NCI-H1105 treated with DMSO at 0.1 percent for 48 hours (cell line): ENCODE data around the gene HELZ.
"Not testable (repeated sequence)": the region's sequence is repeated elsewhere in the genome, so short reads cannot be mapped to it uniquely, and the experiment has no call there.

Source experiments
- DNase-seq: peaks from one replicate; lab custom pipeline; 2025; lab: John Stamatoyannopoulos, UW

HELZ gene

GRCh38 chr17:67139784-67140665 lies 105.0 kb downstream of the HELZ start:
- no peak for DNase-seq

GRCh38 chr17:67139289-67139688 lies 105.7 kb downstream of the HELZ start:
- DNase-seq: no peak

DNA sequence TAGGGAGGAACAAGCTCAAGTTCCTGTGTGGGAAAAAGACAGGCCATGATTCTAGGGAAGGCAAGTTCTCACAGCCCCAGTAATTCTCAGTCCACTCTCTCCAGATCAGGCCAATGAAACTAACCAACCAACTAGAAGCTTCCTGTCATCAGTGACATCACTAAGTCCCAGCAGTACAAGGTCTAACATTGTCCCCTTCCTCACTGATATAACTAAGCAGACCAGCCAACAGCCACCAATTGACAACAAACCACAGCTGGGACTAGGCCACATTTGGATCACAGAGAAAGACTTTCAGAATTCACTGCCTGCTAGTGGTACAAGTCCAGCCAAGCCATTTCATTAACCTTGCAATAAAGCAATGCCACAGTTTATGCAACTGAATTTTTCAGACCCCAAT lies 106.6 kb downstream of the HELZ start:
- DNase-seq: no peak

DNA sequence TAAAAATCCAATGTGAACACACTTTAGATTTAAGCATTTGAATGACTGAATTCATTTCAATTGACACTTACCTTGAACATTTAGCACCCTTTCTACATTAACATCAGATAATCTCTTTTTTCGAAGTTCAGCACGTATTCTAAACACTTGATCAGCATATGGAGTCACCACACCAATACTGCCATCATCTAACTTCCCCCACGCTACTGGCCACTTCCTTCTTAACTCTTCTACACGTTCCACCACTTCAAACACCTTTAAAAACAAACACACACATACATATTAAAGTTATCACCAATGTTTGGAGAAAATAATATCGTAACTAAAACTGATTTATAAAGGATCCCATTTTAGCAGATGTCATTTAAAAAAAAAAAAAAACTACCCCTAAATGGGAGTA lies 107.1 kb downstream of the HELZ start:
- no peak for DNase-seq

GRCh38 chr17:67137026-67137370 lies 108.0 kb downstream of the HELZ start:
- DNase-seq: no peak

DNA sequence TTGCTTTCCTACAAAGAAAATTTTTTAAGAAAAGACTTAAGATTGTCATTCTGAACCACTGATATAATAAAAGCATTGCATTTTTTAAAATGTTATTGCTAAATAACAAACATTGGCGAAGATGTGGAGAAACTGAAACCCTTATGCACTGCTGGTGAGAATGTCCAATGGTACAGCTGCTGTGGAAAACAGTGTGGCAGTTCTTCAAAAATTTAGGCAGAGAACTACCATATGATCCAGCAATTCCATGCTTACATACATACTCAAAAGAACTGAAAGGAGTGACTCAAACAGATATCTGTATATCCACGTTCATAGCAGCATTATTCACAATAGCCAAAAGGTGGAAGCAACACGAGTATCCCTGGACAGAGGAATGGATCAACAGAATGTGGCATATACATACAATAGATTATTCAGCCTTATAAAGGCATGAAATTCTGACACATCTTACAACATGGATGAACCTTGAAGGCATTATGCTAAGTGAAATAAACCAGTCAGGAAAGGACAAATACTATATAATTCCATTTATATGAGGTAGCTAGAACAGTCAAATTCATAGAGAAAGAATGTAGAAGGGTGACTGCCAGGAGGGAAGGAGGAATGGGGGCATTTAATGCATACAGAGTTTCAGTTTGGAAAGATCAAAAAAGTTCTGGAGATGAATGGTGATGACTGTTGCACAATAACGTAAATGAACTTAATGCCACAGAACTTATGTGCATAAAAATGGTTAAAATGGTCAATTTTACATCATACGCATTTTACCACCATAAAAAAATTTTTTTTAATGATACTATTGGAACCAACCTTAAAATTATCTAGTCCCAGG lies 108.6 kb downstream of the HELZ start:
- DNase-seq: no peak

DNA sequence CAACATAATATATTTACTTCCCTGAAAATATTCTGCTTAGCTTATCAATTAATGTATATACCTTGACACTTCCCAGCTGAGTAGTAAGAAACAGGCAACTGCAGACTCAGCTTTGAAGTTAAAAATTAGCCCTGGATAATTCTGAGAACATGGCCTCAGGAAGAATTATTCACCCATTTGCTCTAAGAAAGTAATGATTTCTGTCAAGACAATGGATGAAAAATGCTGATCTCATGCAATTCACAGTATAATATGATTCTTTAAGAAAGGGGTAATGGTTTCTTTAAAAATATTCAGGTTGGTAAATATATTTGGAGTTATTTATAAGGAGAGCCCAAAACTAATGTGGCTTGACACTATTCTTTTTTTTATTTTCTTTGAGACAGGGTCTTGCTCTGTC lies 111.8 kb downstream of the HELZ start:
- DNase-seq: no peak

DNA sequence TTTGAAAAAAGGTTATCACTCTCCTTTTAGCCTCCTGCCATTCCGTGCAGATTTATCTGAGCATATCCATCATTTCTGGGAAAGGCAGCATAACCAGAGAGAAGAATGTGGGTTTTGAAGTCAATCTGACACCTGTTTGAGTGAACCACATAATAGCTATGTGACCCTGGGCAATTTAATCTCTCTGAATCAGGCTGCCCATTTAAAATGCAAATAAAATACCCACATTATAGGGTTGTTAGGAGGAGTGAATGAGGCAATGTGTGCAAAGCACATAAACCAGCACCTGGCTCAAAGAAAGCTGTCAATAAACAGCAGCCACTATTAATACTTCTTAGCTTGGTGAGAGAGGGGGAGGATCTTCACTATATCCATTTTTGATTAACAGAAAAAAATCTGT lies 112.6 kb downstream of the HELZ start:
- DNase-seq: peak; percentile 62

DNA sequence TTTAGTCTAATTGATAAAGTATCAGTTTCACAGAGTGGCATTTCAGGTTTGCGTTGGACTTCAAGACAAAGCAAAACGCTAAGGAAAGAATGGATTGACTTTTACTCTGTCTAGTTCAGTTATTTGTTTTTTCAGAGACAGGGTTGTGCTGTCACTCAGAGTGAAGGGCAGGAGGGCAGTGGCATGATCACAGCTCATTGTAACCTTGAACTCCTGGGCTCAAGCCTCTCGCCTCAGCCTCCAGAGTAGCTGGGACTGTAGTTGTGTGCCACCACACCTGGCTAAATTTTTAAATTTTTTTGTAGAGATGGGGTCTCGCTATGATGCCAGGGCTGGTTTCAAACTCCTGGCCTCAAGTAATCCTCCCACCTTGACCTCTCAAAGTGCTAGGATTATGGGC lies 114.2 kb downstream of the HELZ start:
- no peak for DNase-seq

DNA sequence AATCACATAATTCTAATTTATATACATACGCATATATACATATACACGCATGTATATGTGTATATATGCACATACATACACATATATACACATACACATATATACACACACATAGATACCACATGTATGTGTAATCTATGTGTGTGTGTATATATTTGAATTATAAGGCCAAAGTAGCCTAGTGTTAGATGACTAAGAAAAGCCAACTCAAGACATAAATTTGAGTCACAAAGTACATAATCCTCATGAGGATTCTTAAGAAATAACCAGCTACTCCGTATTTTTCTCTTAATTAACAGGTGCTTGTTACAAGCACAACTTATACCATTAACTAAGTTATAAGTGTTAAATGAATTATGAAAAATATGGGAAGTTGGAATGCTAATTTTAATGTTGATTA lies 115.7 kb downstream of the HELZ start:
- DNase-seq: no peak

DNA sequence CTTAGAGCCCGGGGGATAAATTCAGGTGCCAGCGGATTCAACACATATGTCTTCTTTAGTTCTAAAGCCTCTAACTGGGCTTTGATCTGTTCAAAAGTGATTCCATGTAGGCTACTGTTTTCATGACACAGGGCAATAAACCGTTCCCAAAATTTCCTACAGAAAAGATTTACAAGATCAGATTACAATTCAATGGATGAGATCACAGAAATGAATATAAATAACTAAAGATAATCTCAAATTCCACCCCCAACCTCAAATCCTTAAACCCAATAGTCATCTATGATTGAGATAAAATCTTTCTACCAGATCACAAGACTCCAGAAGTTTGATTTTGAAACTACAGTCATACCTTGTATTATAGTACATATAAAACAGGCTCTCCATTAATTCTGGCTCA lies 116.3 kb downstream of the HELZ start:
- DNase-seq: no peak

DNA sequence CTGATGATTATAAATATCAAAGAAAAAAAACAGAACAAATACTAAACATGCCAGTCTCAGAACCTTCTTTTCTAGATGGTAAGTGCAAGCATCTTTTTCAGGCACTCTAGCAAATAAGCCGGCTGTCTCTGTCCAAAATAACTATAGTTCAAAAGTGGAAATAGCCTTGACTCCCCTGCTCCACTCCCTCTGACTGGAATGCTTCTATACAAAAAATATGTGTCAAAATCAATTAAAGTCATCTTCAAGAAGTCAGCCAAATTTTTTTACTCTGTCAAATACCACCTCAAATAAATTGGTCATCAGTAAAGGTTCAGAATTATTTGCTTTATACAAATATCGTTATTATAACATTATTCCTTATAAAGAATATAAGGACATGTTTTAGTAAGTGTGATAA lies 117.1 kb downstream of the HELZ start:
- DNase-seq: no peak

GRCh38 chr17:67126983-67127382 lies 118.0 kb downstream of the HELZ start:
- DNase-seq: no peak

DNA sequence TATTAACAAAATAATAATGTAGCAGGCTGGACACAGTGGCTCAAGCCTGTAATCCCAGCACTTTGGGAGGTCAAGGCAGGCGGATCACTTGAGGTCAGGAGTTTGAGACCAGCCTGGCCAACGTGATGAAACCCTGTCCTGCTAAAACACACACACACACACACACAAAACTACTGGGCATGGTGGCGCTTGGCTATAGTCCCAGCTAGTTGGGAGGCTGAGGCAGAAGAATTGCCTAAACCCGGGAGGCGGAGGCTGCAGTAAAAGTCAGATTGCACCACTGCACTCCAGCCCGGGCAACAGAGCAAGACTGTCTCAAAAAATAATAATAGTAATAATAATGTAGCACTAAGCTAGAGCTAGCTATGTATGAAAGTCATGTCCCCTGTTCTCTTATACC lies 118.5 kb downstream of the HELZ start:
- DNase-seq: not testable (repeated sequence)

DNA sequence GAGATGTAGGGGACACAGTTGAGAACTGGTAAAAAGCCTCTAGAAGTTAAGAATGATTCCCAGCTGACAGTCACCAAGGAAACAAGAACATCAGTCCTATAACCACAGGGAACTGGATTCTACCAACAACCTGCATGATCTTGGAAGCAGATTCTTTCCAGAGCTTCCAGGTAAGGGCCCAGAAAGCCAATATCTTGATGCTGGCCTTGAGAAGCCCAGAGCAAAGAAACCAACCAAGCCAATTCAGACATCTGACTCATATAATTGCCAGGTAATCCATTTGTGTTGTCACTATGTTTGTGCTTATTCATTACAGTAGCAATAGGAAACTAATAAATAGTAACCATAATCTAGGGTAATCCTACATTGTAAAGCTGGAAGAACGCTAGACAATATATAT lies 119.1 kb downstream of the HELZ start:
- no peak for DNase-seq

DNA sequence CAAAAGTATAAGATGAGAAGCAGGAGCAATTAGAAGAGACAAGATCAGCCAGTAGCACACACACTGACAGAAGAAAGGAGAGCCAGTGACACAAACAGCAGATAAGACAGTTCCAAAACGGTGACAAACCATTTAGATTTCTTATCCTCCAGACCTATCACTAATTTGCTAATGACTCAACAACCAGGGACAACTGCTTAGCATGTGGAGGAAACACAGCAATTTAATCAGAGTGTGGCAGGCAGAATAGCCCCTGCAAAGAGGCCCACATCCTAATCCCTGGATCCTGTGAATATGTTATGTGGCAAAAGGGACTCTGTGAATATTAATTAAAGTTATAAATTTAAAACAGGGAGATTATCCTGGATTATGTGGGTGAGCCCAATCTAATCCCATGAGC lies 119.6 kb downstream of the HELZ start:
- DNase-seq: no peak

GRCh38 chr17:67124450-67125148 lies 120.4 kb downstream of the HELZ start:
- DNase-seq: no peak

DNA sequence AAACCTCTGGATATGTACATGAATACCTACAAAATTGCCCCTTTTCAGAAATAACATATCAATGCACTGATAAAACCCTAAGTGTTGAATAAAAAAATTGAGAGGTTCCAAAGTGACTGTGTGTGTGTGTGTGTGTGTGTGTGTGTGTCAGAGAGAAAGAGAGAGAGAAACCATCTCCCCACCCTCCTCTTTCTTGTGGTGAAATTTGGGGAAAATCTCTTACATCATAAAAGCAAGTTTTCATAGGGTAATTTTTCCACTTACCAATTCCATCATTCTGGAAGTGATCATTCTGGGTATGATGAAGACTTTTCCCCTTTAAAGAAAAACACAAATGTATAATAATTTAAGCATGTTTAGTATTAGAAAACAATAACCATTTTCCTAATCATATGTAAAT lies 121.3 kb downstream of the HELZ start:
- no peak for DNase-seq

GRCh38 chr17:67121316-67121891 lies 123.6 kb downstream of the HELZ start:
- no peak for DNase-seq

- DNase-seq: no peak
Observed at GRCh38 chr17:67119102-67119501, 125.9 kb downstream of the HELZ start.

GRCh38 chr17:67116045-67116575 lies 128.9 kb downstream of the HELZ start:
- DNase-seq: no peak

DNA sequence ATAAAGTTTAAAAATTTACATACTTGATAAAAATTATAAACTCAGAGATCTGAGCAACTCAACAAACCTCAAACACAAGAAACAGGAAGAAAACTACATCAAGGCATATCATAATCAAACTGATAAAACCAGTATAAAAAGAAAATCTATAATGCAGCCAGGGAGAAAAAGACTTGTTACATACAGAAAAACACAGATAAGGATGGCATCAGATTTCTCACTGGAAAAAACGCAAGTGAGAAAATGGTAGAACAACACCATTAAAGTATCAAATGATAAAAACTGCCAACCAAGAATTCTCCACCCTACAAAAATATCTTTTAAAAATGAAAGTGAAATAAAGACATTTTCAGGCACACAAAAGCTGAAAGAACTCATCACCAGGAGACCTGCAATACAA lies 129.6 kb downstream of the HELZ start:
- no peak for DNase-seq
